ENCODE measurements around the gene HOXA10. TPM values are rescaled to one million over a fixed set of nuclear protein-coding genes. Genes with fewer than 3 reads are reported as not detected.

Gene HOXA10
- total and polyA plus RNA-seq, 4 donors: 0.03 to 0.70 (median 0.13) TPM

DNA sequence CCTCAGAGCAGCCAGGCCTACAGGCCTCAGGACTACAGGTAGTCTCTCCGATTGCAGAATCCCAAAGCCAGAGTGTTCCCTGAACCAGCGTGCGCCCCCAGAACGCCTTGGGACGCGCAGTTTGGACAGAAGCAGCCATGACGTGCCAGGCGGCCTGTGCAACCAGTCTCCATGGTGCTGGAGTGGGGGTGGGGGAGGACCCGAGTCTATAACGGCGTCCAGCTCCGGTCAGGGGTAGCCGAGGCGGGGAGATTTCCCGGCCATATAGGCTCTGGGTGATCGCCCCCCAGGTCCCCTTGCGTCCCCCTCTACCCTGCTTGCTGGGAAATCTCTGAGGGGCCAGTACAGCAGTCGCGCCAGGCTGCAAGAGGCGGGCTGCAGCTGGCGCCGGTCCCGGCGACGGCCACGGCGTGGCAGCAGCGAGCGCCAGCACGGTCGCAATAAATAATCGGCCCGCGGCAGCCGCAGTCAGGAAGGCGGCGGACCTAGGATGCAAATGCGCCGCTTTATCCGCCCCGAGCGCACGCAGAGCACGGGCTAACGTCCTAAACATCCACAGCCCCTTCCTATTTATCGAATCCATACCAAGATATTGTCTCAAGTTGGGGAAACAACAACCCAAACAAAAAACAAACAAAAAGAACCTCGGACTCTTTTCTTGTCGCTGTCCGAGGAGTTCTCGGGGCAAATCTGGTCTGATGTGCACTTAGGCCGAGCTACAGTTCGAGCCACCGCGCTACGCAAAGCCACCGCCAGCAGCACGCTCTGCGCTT lies 23.4 kb downstream of the HOXA10 start:
- Histone ChIP-seq H3K27me3 (ENCODE audit: control insufficient read depth in 4 of 4, insufficient read depth in 4 of 4, low read length in 3 of 4) (peaks cover 17 to 49% (median 37%) of the 10 kb centered on the region in 4 donors), H3K4me3 (ENCODE audit: low read depth in 1 of 3, low read length in 3 of 3) (peak overlapping the region in 2 of 3 donors; percentile 23 to 46), H3K36me3 (ENCODE audit: control insufficient read depth in 4 of 4, insufficient read depth in 3 of 4, low read depth in 1 of 4, low read length in 3 of 4) (no peaks in the 10 kb centered on the region), H3K9ac (ENCODE audit: low read depth in 1 of 2, low read length in 2 of 2) (no peak overlapping the region), H3K9me3 (ENCODE audit: control insufficient read depth in 4 of 4, low read length in 3 of 4) (peaks cover 0 to 5% (median 0%) of the 10 kb centered on the region in 4 donors), H3K27ac (ENCODE audit: low read depth in 1 of 2, low read length in 2 of 2) (no peak overlapping the region), H3K4me1 (ENCODE audit: control insufficient read depth in 4 of 4, insufficient read depth in 4 of 4, low read length in 3 of 4) (peaks cover 10 to 34% (median 19%) of the 10 kb centered on the region in 4 donors)
- peak; percentile 66 for DNase-seq (ENCODE audit: low spot score)
- peak; percentile 34 to 67 for TF ChIP-seq RAD21 (IDR thresholded peaks at IDR 0.05)
- TF ChIP-seq YY1 (IDR thresholded peaks at IDR 0.05): no peak
- TF ChIP-seq, protein P1, sequence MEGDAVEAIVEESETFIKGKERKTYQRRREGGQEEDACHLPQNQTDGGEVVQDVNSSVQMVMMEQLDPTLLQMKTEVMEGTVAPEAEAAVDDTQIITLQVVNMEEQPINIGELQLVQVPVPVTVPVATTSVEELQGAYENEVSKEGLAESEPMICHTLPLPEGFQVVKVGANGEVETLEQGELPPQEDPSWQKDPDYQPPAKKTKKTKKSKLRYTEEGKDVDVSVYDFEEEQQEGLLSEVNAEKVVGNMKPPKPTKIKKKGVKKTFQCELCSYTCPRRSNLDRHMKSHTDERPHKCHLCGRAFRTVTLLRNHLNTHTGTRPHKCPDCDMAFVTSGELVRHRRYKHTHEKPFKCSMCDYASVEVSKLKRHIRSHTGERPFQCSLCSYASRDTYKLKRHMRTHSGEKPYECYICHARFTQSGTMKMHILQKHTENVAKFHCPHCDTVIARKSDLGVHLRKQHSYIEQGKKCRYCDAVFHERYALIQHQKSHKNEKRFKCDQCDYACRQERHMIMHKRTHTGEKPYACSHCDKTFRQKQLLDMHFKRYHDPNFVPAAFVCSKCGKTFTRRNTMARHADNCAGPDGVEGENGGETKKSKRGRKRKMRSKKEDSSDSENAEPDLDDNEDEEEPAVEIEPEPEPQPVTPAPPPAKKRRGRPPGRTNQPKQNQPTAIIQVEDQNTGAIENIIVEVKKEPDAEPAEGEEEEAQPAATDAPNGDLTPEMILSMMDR (IDR thresholded peaks at IDR 0.05; ENCODE audit: low read depth, low read length, missing input control): peak; percentile 67
- WGBS: 2% methylated on average over 58 of the region's 58 CpGs

DNA sequence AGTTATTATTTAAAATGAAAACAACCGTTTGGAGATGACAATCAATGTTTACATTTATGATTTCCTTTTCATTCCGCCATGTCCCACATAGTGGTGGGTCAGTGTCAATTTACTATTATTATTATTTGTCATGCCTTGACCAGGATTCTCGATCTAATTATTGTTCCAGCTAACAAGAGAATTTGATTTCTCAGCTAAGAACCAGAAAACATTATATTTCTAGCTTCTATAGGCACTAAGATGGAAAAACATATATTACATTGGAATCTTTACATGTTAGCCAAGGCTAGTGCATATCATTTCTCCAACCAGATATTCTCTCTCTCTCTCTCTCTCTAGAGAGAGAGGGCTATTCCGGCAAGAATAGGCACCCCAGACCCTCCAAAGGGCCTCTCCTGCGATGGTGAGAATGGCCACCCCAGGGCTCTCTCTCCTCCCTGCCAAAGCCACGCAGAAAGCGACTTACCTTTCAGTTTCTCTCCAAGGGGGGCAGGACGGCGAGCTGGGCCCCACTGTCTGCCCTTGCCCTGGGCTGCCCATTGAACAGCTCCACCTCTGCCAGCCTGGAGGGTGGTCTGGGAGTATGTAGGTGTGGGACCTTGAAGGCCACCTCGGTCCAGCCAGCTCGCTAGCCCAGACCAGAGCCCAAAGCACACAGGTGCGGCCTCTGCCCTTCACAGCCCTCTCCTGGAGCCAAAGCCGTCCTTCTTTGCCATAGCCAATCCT lies 24.1 kb downstream of the HOXA10 start:
- no peak overlapping the region for H3K9ac ChIP-seq (ENCODE audit: low read depth in 1 of 2, low read length in 2 of 2)
- 29% methylated on average over 13 of the region's 13 CpGs for WGBS
- peaks cover 11 to 30% (median 19%) of the 10 kb centered on the region in 4 donors for H3K4me1 ChIP-seq (ENCODE audit: control insufficient read depth in 4 of 4, insufficient read depth in 4 of 4, low read length in 3 of 4)
- DNase-seq (ENCODE audit: low spot score): peak; percentile 32
- H3K9me3 ChIP-seq (ENCODE audit: control insufficient read depth in 4 of 4, low read length in 3 of 4): peaks cover 0 to 2% (median 0%) of the 10 kb centered on the region in 4 donors
- peaks cover 12 to 44% (median 33%) of the 10 kb centered on the region in 4 donors for H3K27me3 ChIP-seq (ENCODE audit: control insufficient read depth in 4 of 4, insufficient read depth in 4 of 4, low read length in 3 of 4)
- TF ChIP-seq, protein P2, sequence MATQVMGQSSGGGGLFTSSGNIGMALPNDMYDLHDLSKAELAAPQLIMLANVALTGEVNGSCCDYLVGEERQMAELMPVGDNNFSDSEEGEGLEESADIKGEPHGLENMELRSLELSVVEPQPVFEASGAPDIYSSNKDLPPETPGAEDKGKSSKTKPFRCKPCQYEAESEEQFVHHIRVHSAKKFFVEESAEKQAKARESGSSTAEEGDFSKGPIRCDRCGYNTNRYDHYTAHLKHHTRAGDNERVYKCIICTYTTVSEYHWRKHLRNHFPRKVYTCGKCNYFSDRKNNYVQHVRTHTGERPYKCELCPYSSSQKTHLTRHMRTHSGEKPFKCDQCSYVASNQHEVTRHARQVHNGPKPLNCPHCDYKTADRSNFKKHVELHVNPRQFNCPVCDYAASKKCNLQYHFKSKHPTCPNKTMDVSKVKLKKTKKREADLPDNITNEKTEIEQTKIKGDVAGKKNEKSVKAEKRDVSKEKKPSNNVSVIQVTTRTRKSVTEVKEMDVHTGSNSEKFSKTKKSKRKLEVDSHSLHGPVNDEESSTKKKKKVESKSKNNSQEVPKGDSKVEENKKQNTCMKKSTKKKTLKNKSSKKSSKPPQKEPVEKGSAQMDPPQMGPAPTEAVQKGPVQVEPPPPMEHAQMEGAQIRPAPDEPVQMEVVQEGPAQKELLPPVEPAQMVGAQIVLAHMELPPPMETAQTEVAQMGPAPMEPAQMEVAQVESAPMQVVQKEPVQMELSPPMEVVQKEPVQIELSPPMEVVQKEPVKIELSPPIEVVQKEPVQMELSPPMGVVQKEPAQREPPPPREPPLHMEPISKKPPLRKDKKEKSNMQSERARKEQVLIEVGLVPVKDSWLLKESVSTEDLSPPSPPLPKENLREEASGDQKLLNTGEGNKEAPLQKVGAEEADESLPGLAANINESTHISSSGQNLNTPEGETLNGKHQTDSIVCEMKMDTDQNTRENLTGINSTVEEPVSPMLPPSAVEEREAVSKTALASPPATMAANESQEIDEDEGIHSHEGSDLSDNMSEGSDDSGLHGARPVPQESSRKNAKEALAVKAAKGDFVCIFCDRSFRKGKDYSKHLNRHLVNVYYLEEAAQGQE (IDR thresholded peaks at IDR 0.05): no peak
- TF ChIP-seq RAD21 (IDR thresholded peaks at IDR 0.05) (no peak), TAF1 (conservative IDR thresholded peaks at IDR 0.05) (no peak), FOXA2 (IDR thresholded peaks at IDR 0.05) (no peak)
- TF ChIP-seq, protein P3, sequence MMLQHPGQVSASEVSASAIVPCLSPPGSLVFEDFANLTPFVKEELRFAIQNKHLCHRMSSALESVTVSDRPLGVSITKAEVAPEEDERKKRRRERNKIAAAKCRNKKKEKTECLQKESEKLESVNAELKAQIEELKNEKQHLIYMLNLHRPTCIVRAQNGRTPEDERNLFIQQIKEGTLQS (IDR thresholded peaks at IDR 0.05): no peak
- no peaks in the 10 kb centered on the region for H3K36me3 ChIP-seq (ENCODE audit: control insufficient read depth in 4 of 4, insufficient read depth in 3 of 4, low read depth in 1 of 4, low read length in 3 of 4)
- H3K27ac ChIP-seq (ENCODE audit: low read depth in 1 of 2, low read length in 2 of 2): no peak overlapping the region
- H3K4me3 ChIP-seq (ENCODE audit: low read depth in 1 of 3, low read length in 3 of 3): no peak overlapping the region
